Stimulated activated CD8-positive, alpha-beta memory T cell treated with anti-CD3 and anti-CD28 coated beads, Interleukin-7, amount 100 ng/mL, for 48 hours (primary cell): ENCODE measurements around the gene PDIA6.
"Not testable (repeated sequence)": the region's sequence is repeated elsewhere in the genome, so short reads cannot be mapped to it uniquely, and the experiment has no call there.

Experiments used
- DNase-seq, 2 donors: peaks; one replicate each; pipeline ENCODE4 v3.0.0-alpha.2; 2020; ENCODE audit warnings: low read depth in 1 of 2; ENCODE audit errors: extremely low read depth in 1 of 2

The PDIA6 gene

GRCh38 chr2:10783421-10783820 lies 29.2 kb downstream of the PDIA6 start:
- no peak for DNase-seq

GRCh38 chr2:10781746-10782145 lies 30.8 kb downstream of the PDIA6 start:
- DNase-seq, result no peak

GRCh38 chr2:10780821-10781220 lies 31.8 kb downstream of the PDIA6 start:
- DNase-seq, result not testable (repeated sequence)

- no peak for DNase-seq
Measured at GRCh38 chr2:10780491-10780820, 32.1 kb downstream of the PDIA6 start.

- DNase-seq, result no peak
Measured at GRCh38 chr2:10779776-10780490, 32.7 kb downstream of the PDIA6 start.

- no peak for DNase-seq
Measured at GRCh38 chr2:10778724-10779115, 33.9 kb downstream of the PDIA6 start.

GRCh38 chr2:10777842-10778723 lies 34.5 kb downstream of the PDIA6 start:
- no peak for DNase-seq

- no peak for DNase-seq
Measured at GRCh38 chr2:10777111-10777841, 35.3 kb downstream of the PDIA6 start.

GRCh38 chr2:10776231-10776977 lies 36.2 kb downstream of the PDIA6 start:
- no peak for DNase-seq

GRCh38 chr2:10775831-10776230 lies 36.8 kb downstream of the PDIA6 start:
- no peak for DNase-seq

GRCh38 chr2:10775021-10775780 lies 37.4 kb downstream of the PDIA6 start:
- DNase-seq, result no peak

GRCh38 chr2:10774394-10774793 lies 38.2 kb downstream of the PDIA6 start:
- no peak for DNase-seq

GRCh38 chr2:10773821-10774341 lies 38.7 kb downstream of the PDIA6 start:
- no peak for DNase-seq

- DNase-seq, result no peak
Measured at GRCh38 chr2:10772868-10773215, 39.7 kb downstream of the PDIA6 start.

- no peak for DNase-seq
Measured at GRCh38 chr2:10772201-10772867, 40.3 kb downstream of the PDIA6 start.

GRCh38 chr2:10771786-10772185 lies 40.8 kb downstream of the PDIA6 start:
- no peak for DNase-seq

GRCh38 chr2:10770956-10771750 lies 41.4 kb downstream of the PDIA6 start:
- DNase-seq, result no peak

GRCh38 chr2:10768063-10768507 lies 44.5 kb downstream of the PDIA6 start:
- DNase-seq, result no peak

GRCh38 chr2:10765914-10766313 lies 46.7 kb downstream of the PDIA6 start:
- DNase-seq, result no peak
